Raji (cell line): ENCODE results near the gene AUTS2.

Source experiments
- POLR2A ChIP-seq: IDR thresholded peaks from 2 replicates; pipeline ENCODE4 v1.6.1; 2011; ENCODE audit warnings: low read depth, low read length, control low read depth; ENCODE audit not compliant: insufficient read depth

The AUTS2 gene

GRCh38 chr7:70579397-70580097, 981.3 kb downstream of the AUTS2 start:
- TF ChIP-seq POLR2A, result no peak

GRCh38 chr7:70580161-70580560, 981.9 kb downstream of the AUTS2 start:
- no peak for TF ChIP-seq POLR2A

- no peak for TF ChIP-seq POLR2A
Observed at GRCh38 chr7:70582927-70583895, 984.9 kb downstream of the AUTS2 start.

- TF ChIP-seq POLR2A, result no peak
Observed at GRCh38 chr7:70583965-70584883, 985.9 kb downstream of the AUTS2 start.

DNA sequence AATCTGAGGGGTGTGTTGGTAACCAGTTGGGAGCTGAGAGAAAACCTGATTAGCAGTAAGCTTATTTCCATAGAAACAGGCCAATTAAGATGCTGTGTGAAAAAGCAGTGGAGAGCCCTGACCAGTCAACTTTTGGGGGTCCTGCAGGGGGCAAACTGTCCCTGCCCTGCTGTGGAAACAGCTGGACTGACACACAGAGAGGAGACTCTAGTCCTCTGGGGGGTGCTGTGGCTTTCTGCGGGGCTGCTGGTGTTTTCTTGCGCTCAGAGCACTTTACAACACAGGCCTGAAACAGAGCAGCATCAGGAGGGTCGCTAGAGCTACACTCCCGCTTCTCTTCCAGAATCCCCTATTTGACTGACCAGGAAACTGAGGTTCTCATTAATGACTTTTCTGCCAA, 986.8 kb downstream of the AUTS2 start:
- TF ChIP-seq POLR2A, result no peak

DNA sequence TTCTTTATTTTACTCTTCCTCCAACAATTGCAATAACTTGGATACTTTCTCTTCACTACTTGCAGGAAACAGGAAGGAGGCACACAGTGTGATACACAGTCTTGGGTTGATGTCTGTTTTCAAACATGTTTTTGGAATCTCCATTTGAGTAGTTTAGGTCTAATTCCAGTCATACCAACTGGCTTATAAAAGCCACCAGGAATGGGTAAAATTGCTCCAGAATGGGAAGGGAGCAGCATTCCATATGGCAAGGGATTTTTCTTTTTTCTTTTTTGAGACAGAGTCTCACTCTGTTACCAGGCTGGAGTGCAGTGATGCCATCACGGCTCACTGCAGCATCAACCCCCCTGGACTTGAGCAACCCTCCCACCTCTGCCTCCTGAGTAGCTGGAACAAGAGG, 988.5 kb downstream of the AUTS2 start:
- no peak for TF ChIP-seq POLR2A

- TF ChIP-seq POLR2A, result no peak
Observed at GRCh38 chr7:70587739-70588138, 989.5 kb downstream of the AUTS2 start.

GRCh38 chr7:70588191-70588921, 990.1 kb downstream of the AUTS2 start:
- no peak for TF ChIP-seq POLR2A

DNA sequence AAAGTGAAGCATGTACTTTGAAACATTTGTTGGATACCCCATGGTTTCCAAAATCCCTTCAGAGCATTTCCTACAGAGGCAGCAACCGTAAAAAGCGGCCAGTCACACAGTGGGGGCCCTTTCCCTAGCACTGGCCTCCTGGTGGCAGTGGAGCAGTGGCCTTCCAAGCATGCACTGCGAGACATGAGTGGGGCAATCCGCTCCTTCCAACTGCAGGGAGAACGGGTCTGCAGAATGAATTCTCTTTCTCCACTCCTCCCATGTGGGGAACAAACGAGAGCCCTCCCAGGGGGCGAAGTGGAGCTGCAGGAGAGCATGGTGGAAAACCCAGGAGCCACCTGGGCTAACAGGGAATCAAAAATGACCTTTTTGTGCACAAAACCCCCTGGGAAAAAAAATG, 990.7 kb downstream of the AUTS2 start:
- no peak for TF ChIP-seq POLR2A

DNA sequence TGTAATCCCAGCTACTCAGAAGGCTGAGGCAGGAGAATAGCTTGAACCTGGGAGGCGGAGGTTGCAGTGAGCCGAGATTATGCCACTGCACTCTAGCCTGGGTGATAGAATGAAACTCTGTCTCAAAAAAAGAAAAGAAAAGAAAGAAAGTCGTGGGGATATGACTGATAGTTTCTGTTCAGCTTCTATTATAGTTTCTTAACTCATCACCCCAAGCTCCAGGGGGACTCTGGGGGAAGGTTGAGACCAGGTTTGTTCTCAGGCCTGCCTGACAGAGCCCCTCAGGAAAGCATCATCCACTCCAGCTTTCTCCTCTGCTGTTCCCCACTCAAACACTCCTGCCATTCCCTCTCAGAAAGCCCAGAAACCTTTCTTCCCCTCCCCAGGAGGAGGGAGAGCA, 991.3 kb downstream of the AUTS2 start:
- TF ChIP-seq POLR2A, result no peak

DNA sequence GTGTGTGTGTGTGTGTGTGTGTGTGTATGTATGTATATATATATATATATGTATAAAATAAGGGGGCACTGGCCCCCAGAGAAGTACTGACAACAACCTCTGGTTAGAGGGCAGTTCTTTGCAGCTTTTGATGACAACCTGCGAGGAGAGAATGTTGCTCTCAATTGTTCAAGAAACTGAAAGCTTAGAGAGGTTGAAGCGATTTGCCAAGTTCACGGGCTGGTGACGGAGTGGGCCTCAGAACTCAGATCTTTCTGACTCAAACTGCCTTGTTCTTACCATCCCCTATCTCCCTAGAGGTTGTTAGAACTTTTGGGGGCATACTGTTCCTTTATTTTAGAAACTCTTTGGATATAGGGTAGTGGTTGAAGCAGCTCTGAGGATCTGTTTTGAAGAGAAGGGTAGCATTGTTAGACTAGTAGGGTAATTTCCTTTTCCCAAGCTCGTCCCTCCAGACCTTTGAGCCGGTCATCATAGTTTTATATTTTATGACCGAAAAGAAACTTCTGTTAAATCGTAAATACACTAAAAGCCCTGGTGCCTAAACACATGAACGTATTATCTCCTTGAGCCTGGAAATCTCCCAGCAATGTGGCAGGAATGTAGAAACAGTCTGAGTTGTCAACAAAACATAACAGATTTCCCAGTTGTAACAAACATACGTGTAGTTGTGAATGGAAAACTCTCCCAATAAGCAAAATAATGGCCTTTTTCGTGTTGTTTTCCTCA, 992.0 kb downstream of the AUTS2 start:
- no peak for TF ChIP-seq POLR2A

DNA sequence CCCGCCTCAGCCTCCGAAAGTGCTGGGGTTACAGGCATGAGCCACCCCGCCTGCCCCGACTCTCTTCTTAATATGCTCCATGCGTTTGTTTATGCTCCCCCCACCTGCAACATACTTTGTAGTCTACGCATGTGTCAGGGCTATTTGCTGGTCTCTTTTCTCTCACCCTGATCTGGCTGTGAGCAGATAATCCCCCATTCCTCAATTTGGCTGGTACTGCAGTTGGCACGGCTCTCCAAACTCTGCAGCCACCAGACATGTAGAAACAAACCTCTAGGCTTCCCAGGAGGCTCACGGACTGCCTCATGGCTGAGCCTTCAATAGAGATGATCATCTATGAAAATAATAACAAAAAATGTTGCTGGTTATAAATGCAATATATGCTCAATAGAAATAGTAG, 993.4 kb downstream of the AUTS2 start:
- no peak for TF ChIP-seq POLR2A

- TF ChIP-seq POLR2A, result no peak
Observed at GRCh38 chr7:70592171-70592570, 993.9 kb downstream of the AUTS2 start.

DNA sequence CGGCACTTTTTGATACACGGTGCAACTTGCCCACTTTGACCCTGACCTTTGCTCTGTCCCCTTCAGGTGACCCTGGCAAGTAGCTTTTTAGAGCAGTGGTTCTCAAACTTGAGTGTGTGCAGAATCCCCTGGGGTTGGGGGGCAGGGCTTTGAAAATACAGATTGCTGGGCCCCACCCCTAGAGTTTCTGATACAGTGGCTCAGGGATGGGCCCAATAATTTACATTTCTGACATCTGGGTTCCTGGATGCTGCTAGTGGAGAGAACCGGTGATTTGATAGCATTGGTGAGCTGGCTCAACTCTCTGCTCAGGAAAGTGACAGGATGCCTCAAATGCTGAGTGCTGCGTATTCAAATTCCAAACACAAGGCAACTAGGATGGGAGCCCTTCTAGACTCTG, 995.9 kb downstream of the AUTS2 start:
- TF ChIP-seq POLR2A, result no peak
